ENCODE results near the gene GNB5.

- TF ChIP-seq CTCF (IDR thresholded peaks at IDR 0.05; ENCODE audit: poor library complexity, severe bottlenecking) (no peak), EP300 (conservative IDR thresholded peaks at IDR 0.05; ENCODE audit: poor library complexity, severe bottlenecking) (no peak), POLR2AphosphoS5 (IDR thresholded peaks at IDR 0.05) (no peak), EZH2 (IDR thresholded peaks at IDR 0.05; ENCODE audit: borderline replicate concordance, insufficient read depth, low read length, poor library complexity, severe bottlenecking) (no peak)
These were observed 105.0 kb downstream of the GNB5 start for GRCh38 chr15:52086011-52086786.

Data from neural cell (in vitro differentiated cells).